A673 (cell line): Measurements from ENCODE around the gene MICAL3. TPM values are rescaled to one million over a fixed set of nuclear protein-coding genes. Genes with fewer than 3 reads are reported as not detected.
A peak's percentile ranks its signal among the peaks of the same experiment; 100 is the strongest.

Experiments
- BruUV-seq: library from RNA; stranded (reverse); fragments of 400-500 nt; replicated peaks from 2 replicates; lab custom pipeline; 2021; lab: Mats Ljungman, UMichigan
- CTCF ChIA-PET: fragments of 300-600 bp; sonication (Branson Sonifier 250); formaldehyde crosslinking; loops from one replicate; lab custom pipeline; 2022; ENCODE audit warnings: antibody characterized with exemption; lab: Charles Lee
- POLR2A ChIA-PET: fragments of 300-600 bp; sonication (Branson Sonifier 250); formaldehyde crosslinking; loops from one replicate; lab custom pipeline; 2022; ENCODE audit warnings: antibody characterized with exemption; ENCODE audit not compliant: low non-redundant PET; lab: Charles Lee
- DNase-seq: peaks from one replicate; pipeline ENCODE4 v3.0.0-alpha.2; 2015; ENCODE audit warnings: low spot score
- H3K27ac ChIP-seq: fragments of 200-600 bp; sonication (generic); 2 replicates; pipeline ENCODE4 v1.5.1; 2016; ENCODE audit warnings: mixed run types, low read depth, mild to moderate bottlenecking, mixed read lengths, antibody characterized with exemption, low read length; ENCODE audit not compliant: poor library complexity, severe bottlenecking
- H3K27me3 ChIP-seq: fragments of 200-600 bp; sonication (generic); replicated peaks from 2 replicates; pipeline ENCODE4 v1.6.1; 2017; ENCODE audit warnings: mixed run types, low read depth, mild to moderate bottlenecking, mixed read lengths, antibody characterized with exemption, low read length; ENCODE audit not compliant: insufficient read depth, poor library complexity
- H3K36me3 ChIP-seq: fragments of 200-600 bp; sonication (generic); 2 replicates; pipeline ENCODE4 v1.6.1; 2016; ENCODE audit warnings: mixed run types, mild to moderate bottlenecking, mixed read lengths, antibody characterized with exemption, low read length; ENCODE audit not compliant: insufficient read depth, poor library complexity, severe bottlenecking
- H3K4me1 ChIP-seq: fragments of 200-600 bp; sonication (generic); 2 replicates; pipeline ENCODE4 v1.6.1; 2017; ENCODE audit warnings: mixed run types, mild to moderate bottlenecking, mixed read lengths, antibody characterized with exemption, low read length; ENCODE audit not compliant: insufficient read depth, poor library complexity, severe bottlenecking
- H3K4me3 ChIP-seq: fragments of 200-600 bp; sonication (generic); 2 replicates; pipeline ENCODE4 v1.5.1; 2016; ENCODE audit warnings: low read depth, mixed run types, mild to moderate bottlenecking, mixed read lengths, low read length; ENCODE audit not compliant: poor library complexity, severe bottlenecking
- H3K9me3 ChIP-seq: fragments of 200-600 bp; sonication (generic); 2 replicates; pipeline ENCODE4 v1.6.1; 2016; ENCODE audit warnings: mixed run types, low read depth, mild to moderate bottlenecking, mixed read lengths, antibody characterized with exemption, low read length; ENCODE audit not compliant: poor library complexity, severe bottlenecking
- CTCF ChIP-seq: fragments of 300-800, 200-600 bp; sonication (generic); conservative IDR thresholded peaks from 2 replicates; pipeline ENCODE4 v1.5.1; 2017; ENCODE audit warnings: low read depth, mild to moderate bottlenecking, antibody characterized with exemption, low read length, moderate library complexity, mixed read lengths
- EZH2 ChIP-seq: fragments of 200-600 bp; sonication (generic); IDR thresholded peaks from 2 replicates; pipeline ENCODE4 v1.6.1; 2017; ENCODE audit warnings: borderline replicate concordance, low read depth, mild to moderate bottlenecking, mixed read lengths, antibody characterized with exemption, low read length; ENCODE audit not compliant: poor library complexity, severe bottlenecking
- intact Hi-C: fragments of 100-400 bp; cut with micrococcal nuclease; formaldehyde crosslinking; loops from one replicate; pipeline ENCODE4 v1.10.0; 2022; ENCODE audit not compliant: unreplicated experiment
- total RNA-seq: library from RNA; stranded (reverse); gene quantifications from 2 replicates; pipeline ENCODE4 v1.2.3, GENCODE V29; 2021

Gene MICAL3
- total RNA-seq, 1 experiment from 2014 or later, result 63.6 TPM

- intact Hi-C loops, result no loop called here
- BruUV-seq, result no TSS peak
- no peak overlapping the region for H3K4me3 ChIP-seq
These were observed 117.2 kb downstream of the MICAL3 start for GRCh38 chr22:17906978-17907747.

GRCh38 chr22:17905445-17905844 lies 118.9 kb downstream of the MICAL3 start:
- intact Hi-C loops, result no loop called here
- TSS peak; percentile 37 for BruUV-seq
- no peak for DNase-seq
- Histone ChIP-seq H3K27me3 (no peaks in the 10 kb centered on the region), H3K4me3 (no peak overlapping the region), H3K27ac (no peak overlapping the region), H3K4me1 (peaks cover 3% of the 10 kb centered on the region), H3K36me3 (peaks cover 15% of the 10 kb centered on the region), H3K9me3 (no peaks in the 10 kb centered on the region)
- TF ChIP-seq CTCF, result no peak
- TF ChIP-seq EZH2, result no peak
- ChIA-PET POLR2A (interaction anchor here (0.6 kb wide), 1 partner anchor 83 kb away, joined by 3 read pairs; no protein-coding TSS in a partner anchor), CTCF (no interaction called here)

More at GRCh38 chr22:17906978-17907747, 117.2 kb downstream of the MICAL3 start:
- Histone ChIP-seq H3K27me3 (no peaks in the 10 kb centered on the region), H3K4me1 (peaks cover 3% of the 10 kb centered on the region), H3K36me3 (peaks cover 15% of the 10 kb centered on the region), H3K9me3 (no peaks in the 10 kb centered on the region), H3K27ac (no peak overlapping the region)
- ChIA-PET POLR2A (no interaction called here), CTCF (no interaction called here)
- DNase-seq, result no peak
- TF ChIP-seq CTCF (no peak), EZH2 (no peak)

GRCh38 chr22:17903564-17904295 lies 120.6 kb downstream of the MICAL3 start:
- intact Hi-C loops, result no loop called here
- Histone ChIP-seq H3K9me3 (no peaks in the 10 kb centered on the region), H3K36me3 (peaks cover 17% of the 10 kb centered on the region), H3K27ac (peak overlapping the region; percentile 49), H3K4me3 (no peak overlapping the region), H3K4me1 (peaks cover 3% of the 10 kb centered on the region), H3K27me3 (no peaks in the 10 kb centered on the region)
- ChIA-PET CTCF (no interaction called here), POLR2A (interaction anchor here (0.6 kb wide), 1 partner anchor 1412 kb away, joined by 3 read pairs; no protein-coding TSS in a partner anchor)
- no TSS peak for BruUV-seq
- no peak for TF ChIP-seq CTCF
- TF ChIP-seq EZH2, result no peak
- DNase-seq, result no peak
